Measurements from ENCODE around the gene RING1.

Gene RING1

GRCh38 chr6:33247977-33248642 is 39.8 kb downstream of the RING1 start:
- DNase-seq (ENCODE audit: low read depth in 2 of 2): peak; percentile 53 to 65

- DNase-seq (ENCODE audit: low read depth in 2 of 2): no peak
These were observed 40.3 kb downstream of the RING1 start for GRCh38 chr6:33248643-33248931.

GRCh38 chr6:33248932-33249731 is 40.8 kb downstream of the RING1 start:
- DNase-seq (ENCODE audit: low read depth in 2 of 2): peak; percentile 98 to 99

GRCh38 chr6:33249732-33250630 is 41.7 kb downstream of the RING1 start:
- no peak for DNase-seq (ENCODE audit: low read depth in 2 of 2)

- no peak for DNase-seq (ENCODE audit: low read depth in 2 of 2)
These were observed 42.4 kb downstream of the RING1 start for GRCh38 chr6:33250731-33251130.

- DNase-seq (ENCODE audit: low read depth in 2 of 2): no peak
These were observed 43.2 kb downstream of the RING1 start for GRCh38 chr6:33251395-33252012.

GRCh38 chr6:33252759-33253158 is 44.5 kb downstream of the RING1 start:
- DNase-seq (ENCODE audit: low read depth in 2 of 2): peak in 1 of 2 experiments; percentile 37

- no peak for DNase-seq (ENCODE audit: low read depth in 2 of 2)
These were observed 46.3 kb downstream of the RING1 start for GRCh38 chr6:33254591-33254990.

GRCh38 chr6:33259032-33259431 is 50.7 kb downstream of the RING1 start:
- no peak for DNase-seq (ENCODE audit: low read depth in 2 of 2)
